SK-N-MC (cell line): ENCODE results near the gene FOXP3.

Source experiments
- EZH2 ChIP-seq: fragments of 200-600 bp; sonication (generic); IDR thresholded peaks from one replicate; pipeline ENCODE4 v1.6.1; 2017; ENCODE audit warnings: antibody characterized with exemption
- FOXP2 ChIP-seq: optimal IDR thresholded peaks from 2 replicates; pipeline ENCODE3; 2011; ENCODE audit warnings: mild to moderate bottlenecking, moderate library complexity; ENCODE audit not compliant: insufficient read depth; ENCODE audit errors: extremely low read length, control extremely low read depth
- POLR2AphosphoS5 ChIP-seq: IDR thresholded peaks from 2 replicates; pipeline ENCODE4 v1.6.1; 2012; ENCODE audit warnings: mild to moderate bottlenecking, low read depth, low read length, borderline replicate concordance

DNA sequence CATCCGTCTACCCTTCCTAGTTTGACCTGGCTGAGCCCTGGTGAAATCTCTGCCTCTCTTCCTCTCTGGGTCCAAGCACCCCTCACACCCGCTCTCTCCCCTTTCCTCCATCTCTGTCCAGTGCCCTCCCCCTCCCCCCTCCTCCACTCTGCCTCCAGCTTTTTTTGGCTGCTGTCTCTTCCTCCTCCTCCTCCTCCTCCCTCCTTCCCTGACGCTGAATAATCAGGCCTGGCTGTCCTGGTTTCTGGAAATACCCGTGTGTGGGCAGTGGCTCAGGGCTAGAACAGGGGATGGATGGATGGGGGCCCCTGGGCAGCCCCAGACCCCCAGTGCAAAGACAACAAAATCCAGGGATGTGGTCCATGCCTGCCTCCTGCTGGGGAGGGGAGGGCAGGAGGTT lies 59.8 kb downstream of the FOXP3 start:
- no peak for TF ChIP-seq EZH2
- no peak for TF ChIP-seq FOXP2
- no peak for TF ChIP-seq POLR2AphosphoS5
